Caco-2 (cell line): ENCODE data around the gene ADGRD1. TPM values are rescaled to one million over a fixed set of nuclear protein-coding genes. Genes with fewer than 3 reads are reported as not detected.

Experiments used
- BruUV-seq: library from RNA; stranded (reverse); fragments of 400-500 nt; replicated peaks from 2 replicates; lab custom pipeline; 2021; lab: Mats Ljungman, UMichigan
- CTCF ChIA-PET: fragments of 300-600 bp; sonication (Branson Sonifier 250); formaldehyde crosslinking; loops from one replicate; lab custom pipeline; 2022; ENCODE audit warnings: antibody characterized with exemption; lab: Charles Lee
- POLR2A ChIA-PET: fragments of 300-600 bp; sonication (Branson Sonifier 250); formaldehyde crosslinking; loops from one replicate; lab custom pipeline; 2022; ENCODE audit warnings: antibody characterized with exemption; lab: Charles Lee
- DNase-seq, 2 experiments: peaks; one replicate each; pipeline versions ENCODE4 v3.0.0 to v3.0.0-alpha.2; 2020 to 2022
- H3K27me3 ChIP-seq: replicated peaks from 2 replicates; pipeline ENCODE4 v1.6.0; 2011; ENCODE audit warnings: low read length; ENCODE audit not compliant: control insufficient read depth, insufficient read depth
- H3K36me3 ChIP-seq: 2 replicates; pipeline ENCODE4 v1.5.1; 2011; ENCODE audit warnings: low read length; ENCODE audit not compliant: control insufficient read depth, insufficient read depth
- H3K4me1 ChIP-seq: fragments of 250-450 bp; sonication (Bioruptor Pico); 2 replicates; pipeline ENCODE4 v1.5.1; 2020; ENCODE audit warnings: mild to moderate bottlenecking
- H3K4me3 ChIP-seq: 2 replicates; pipeline ENCODE4 v1.5.1; 2011; ENCODE audit warnings: low read depth, mild to moderate bottlenecking, control low read depth, low read length
- H3K9me3 ChIP-seq: fragments of 250-450 bp; sonication (Bioruptor Pico); 2 replicates; pipeline ENCODE4 v1.5.1; 2020; ENCODE audit warnings: mild to moderate bottlenecking, moderate library complexity
- H3K27ac Mint-ChIP-seq: one replicate; pipeline ENCODE4 v1.8.0; 2022; ENCODE audit warnings: mixed read lengths; ENCODE audit not compliant: unreplicated experiment
- H3K27me3 Mint-ChIP-seq: one replicate; pipeline ENCODE4 v1.8.0; 2022; ENCODE audit warnings: mixed read lengths; ENCODE audit not compliant: insufficient read depth, unreplicated experiment
- H3K36me3 Mint-ChIP-seq: one replicate; pipeline ENCODE4 v1.8.0; 2022; ENCODE audit warnings: mild to moderate bottlenecking, mixed read lengths; ENCODE audit not compliant: insufficient read depth, unreplicated experiment
- H3K4me1 Mint-ChIP-seq: one replicate; pipeline ENCODE4 v1.8.0; 2022; ENCODE audit warnings: low read depth, mixed read lengths; ENCODE audit not compliant: unreplicated experiment
- H3K4me3 Mint-ChIP-seq: one replicate; pipeline ENCODE4 v1.8.0; 2022; ENCODE audit warnings: mild to moderate bottlenecking, moderate library complexity, mixed read lengths; ENCODE audit not compliant: unreplicated experiment
- H3K9me3 Mint-ChIP-seq: one replicate; pipeline ENCODE4 v1.8.0; 2022; ENCODE audit warnings: mixed read lengths; ENCODE audit not compliant: unreplicated experiment
- intact Hi-C: fragments of 100-400 bp; cut with micrococcal nuclease; formaldehyde crosslinking; loops from one replicate; pipeline ENCODE4 v1.10.0; 2022; ENCODE audit not compliant: unreplicated experiment
- total RNA-seq: library from RNA; stranded (reverse); gene quantifications from 2 replicates; pipeline ENCODE4 v1.2.3, GENCODE V29; 2022
- TF ChIP-seq, protein P1 (sequence below), 2 experiments: fragments of 200-600 bp in 1 of 2; IDR thresholded peaks; 1 replicate in 1 of 2; 2 replicates in 1 of 2; pipeline versions ENCODE4 v1.5.1 to v1.8.0; 2011 to 2022; ENCODE audit warnings: antibody characterized with exemption in 1 of 2, control low read depth in 1 of 2, inconsistent platforms in 1 of 2, low read depth in 1 of 2, low read length in 1 of 2, mild to moderate bottlenecking in 1 of 2, moderate library complexity in 1 of 2; ENCODE audit not compliant: insufficient read depth in 1 of 2, severe bottlenecking in 1 of 2, unreplicated experiment in 1 of 2

The ADGRD1 gene
- total RNA-seq, 1 experiment from 2014 or later, result 3.6 TPM

DNA sequence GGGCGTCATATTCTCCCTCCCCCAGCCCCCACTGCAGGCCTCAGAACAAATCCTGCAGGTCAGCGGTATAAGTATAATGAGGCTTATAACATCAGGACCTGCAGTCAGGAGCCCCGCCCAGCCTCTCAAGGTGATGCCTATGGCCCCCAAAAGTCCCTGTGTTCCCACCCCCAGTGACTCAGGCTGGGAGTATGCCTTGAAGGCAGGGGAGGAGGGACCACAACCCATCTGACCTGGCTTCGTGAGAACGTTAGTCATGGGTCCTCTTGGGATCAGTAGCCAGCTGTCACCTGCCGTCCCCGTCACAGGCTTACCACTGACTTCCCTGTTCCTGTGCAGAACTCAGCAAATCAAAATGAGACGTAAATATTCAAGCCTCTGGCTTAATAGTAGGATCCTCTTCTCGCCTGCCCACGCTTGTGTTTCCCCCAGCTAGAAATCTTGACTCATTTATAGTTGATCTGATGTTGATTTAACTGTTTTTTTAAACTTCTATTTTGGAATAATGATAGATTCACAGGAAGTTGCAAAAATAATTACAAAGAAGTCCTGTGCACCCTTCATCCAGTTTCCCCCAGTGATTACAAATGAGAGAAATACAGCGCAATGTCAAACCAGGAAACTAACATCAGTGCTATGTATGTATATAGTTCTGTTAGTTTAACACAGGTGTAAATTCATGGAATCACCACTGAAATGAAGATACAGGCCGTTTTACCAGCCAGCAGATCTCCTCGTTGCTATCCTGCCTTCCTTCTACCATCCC, 107.5 kb downstream of the ADGRD1 start:
- TF ChIP-seq, protein P1, sequence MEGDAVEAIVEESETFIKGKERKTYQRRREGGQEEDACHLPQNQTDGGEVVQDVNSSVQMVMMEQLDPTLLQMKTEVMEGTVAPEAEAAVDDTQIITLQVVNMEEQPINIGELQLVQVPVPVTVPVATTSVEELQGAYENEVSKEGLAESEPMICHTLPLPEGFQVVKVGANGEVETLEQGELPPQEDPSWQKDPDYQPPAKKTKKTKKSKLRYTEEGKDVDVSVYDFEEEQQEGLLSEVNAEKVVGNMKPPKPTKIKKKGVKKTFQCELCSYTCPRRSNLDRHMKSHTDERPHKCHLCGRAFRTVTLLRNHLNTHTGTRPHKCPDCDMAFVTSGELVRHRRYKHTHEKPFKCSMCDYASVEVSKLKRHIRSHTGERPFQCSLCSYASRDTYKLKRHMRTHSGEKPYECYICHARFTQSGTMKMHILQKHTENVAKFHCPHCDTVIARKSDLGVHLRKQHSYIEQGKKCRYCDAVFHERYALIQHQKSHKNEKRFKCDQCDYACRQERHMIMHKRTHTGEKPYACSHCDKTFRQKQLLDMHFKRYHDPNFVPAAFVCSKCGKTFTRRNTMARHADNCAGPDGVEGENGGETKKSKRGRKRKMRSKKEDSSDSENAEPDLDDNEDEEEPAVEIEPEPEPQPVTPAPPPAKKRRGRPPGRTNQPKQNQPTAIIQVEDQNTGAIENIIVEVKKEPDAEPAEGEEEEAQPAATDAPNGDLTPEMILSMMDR (IDR thresholded peaks at IDR 0.05; ENCODE audit: insufficient read depth in 1 of 2, low read depth in 1 of 2, low read length in 1 of 2, severe bottlenecking in 1 of 2, unreplicated experiment in 1 of 2), result no peak
- H3K36me3 Mint-ChIP-seq, result no peaks in the 10 kb centered on the region
- Histone ChIP-seq H3K9me3 (no peaks in the 10 kb centered on the region), H3K27me3 (no peaks in the 10 kb centered on the region), H3K36me3 (no peaks in the 10 kb centered on the region), H3K4me3 (no peak overlapping the region), H3K4me1 (no peaks in the 10 kb centered on the region)
- ChIA-PET POLR2A (no interaction called here), CTCF (no interaction called here)
- no peaks in the 10 kb centered on the region for H3K4me1 Mint-ChIP-seq
- H3K9me3 Mint-ChIP-seq, result no peaks in the 10 kb centered on the region
- intact Hi-C loops, result no loop called here
- BruUV-seq, result no TSS peak
- no peak for DNase-seq
- H3K27ac Mint-ChIP-seq, result no peak overlapping the region
- peaks cover 22% of the 10 kb centered on the region for H3K27me3 Mint-ChIP-seq
- no peak overlapping the region for H3K4me3 Mint-ChIP-seq

DNA sequence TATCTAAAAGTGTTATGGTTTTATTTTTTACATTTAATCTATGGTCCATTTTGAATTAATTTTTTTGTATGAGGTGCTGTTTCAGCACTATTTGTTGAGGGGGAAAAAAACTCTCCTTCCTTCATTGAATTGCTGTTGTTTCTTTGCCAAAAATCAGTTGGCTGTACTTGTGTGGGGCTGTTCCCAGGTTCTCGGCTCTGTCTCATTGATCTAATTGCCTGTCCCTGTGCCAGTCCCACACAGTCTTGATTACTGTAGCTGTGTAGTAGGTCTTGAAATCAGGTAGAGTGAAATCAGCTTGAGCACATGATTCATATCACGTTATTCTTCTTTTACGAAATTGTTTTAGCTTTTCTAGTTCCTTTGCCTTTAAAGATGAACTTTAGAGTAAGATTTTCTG, 109.7 kb downstream of the ADGRD1 start:
- Histone ChIP-seq H3K4me3 (no peak overlapping the region), H3K27me3 (no peaks in the 10 kb centered on the region), H3K36me3 (no peaks in the 10 kb centered on the region), H3K9me3 (no peaks in the 10 kb centered on the region), H3K4me1 (no peaks in the 10 kb centered on the region)
- no peaks in the 10 kb centered on the region for H3K4me1 Mint-ChIP-seq
- H3K4me3 Mint-ChIP-seq, result no peak overlapping the region
- peaks cover 12% of the 10 kb centered on the region for H3K27me3 Mint-ChIP-seq
- no TSS peak for BruUV-seq
- POLR2A ChIA-PET, result no interaction called here
- TF ChIP-seq, protein P1 (IDR thresholded peaks at IDR 0.05; ENCODE audit: insufficient read depth in 1 of 2, low read depth in 1 of 2, low read length in 1 of 2, severe bottlenecking in 1 of 2, unreplicated experiment in 1 of 2), result no peak
- H3K27ac Mint-ChIP-seq, result no peak overlapping the region
- CTCF ChIA-PET, result no interaction called here
- DNase-seq, result no peak
- no peaks in the 10 kb centered on the region for H3K36me3 Mint-ChIP-seq
- intact Hi-C loops, result no loop called here
- H3K9me3 Mint-ChIP-seq, result no peaks in the 10 kb centered on the region

DNA sequence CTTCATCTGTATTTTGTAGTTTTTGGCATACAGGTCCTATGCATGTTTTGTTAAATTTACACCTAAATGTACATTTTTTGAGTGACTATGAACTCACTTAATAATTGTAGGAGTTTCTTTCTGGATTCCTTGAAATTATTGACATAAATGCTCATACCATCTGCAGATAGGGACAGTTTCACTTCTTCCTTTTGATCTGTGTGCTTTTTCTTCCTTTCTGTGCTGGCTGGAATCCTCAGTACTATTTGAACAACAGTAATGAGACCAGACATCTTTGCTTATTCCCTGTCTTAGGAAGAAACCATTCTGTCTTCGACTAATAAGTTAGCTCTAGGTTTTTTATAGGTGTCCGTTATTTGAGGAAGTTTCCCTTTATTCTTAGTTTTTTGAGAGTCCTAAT, 110.3 kb downstream of the ADGRD1 start:
- intact Hi-C loops, result no loop called here
- Mint-ChIP-seq H3K9me3 (no peaks in the 10 kb centered on the region), H3K36me3 (no peaks in the 10 kb centered on the region), H3K27me3 (peaks cover 7% of the 10 kb centered on the region), H3K27ac (no peak overlapping the region), H3K4me1 (no peaks in the 10 kb centered on the region), H3K4me3 (no peak overlapping the region)
- Histone ChIP-seq H3K27me3 (no peaks in the 10 kb centered on the region), H3K9me3 (no peaks in the 10 kb centered on the region), H3K36me3 (no peaks in the 10 kb centered on the region), H3K4me3 (no peak overlapping the region), H3K4me1 (no peaks in the 10 kb centered on the region)
- ChIA-PET POLR2A (no interaction called here), CTCF (no interaction called here)
- BruUV-seq, result no TSS peak
- TF ChIP-seq, protein P1 (IDR thresholded peaks at IDR 0.05; ENCODE audit: insufficient read depth in 1 of 2, low read depth in 1 of 2, low read length in 1 of 2, severe bottlenecking in 1 of 2, unreplicated experiment in 1 of 2), result no peak
- no peak for DNase-seq
